ENCODE data around the gene SORCS2. TPM values are rescaled to one million over a fixed set of nuclear protein-coding genes. Genes with fewer than 3 reads are reported as not detected.

The SORCS2 gene
- total RNA-seq, 1 donor from 2014 or later, result 1.2 TPM

DNA sequence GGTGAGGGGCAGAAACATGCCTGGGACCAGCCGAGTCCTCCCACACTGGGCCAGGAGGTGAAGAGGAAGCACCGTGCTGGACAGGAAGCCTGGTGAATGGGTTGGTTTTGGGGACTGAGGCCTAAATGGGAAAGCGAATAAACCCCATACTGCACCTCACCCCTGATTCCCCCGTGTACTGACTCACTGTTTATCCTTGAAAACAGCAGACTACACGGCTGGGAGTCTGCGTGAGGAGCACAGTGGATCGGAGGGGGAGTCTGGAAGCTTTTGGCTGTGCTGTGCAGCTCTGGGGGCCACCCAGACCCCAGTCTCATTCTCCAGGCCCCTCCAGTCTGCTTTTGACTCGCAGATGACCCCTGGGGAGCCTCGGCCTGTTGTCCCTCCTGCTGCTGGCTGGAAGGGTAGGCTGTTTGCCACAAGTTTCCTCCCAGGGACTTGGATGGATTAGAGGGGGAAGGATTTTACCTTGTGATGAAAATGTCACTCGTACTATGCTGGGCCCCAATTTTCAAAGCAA is 152.4 kb downstream of the SORCS2 start:
- DNase-seq, result no peak
- intact Hi-C loops (cut with DNase I), result no loop called here
- ATAC-seq (ENCODE audit: poor library complexity), result no peak

DNA sequence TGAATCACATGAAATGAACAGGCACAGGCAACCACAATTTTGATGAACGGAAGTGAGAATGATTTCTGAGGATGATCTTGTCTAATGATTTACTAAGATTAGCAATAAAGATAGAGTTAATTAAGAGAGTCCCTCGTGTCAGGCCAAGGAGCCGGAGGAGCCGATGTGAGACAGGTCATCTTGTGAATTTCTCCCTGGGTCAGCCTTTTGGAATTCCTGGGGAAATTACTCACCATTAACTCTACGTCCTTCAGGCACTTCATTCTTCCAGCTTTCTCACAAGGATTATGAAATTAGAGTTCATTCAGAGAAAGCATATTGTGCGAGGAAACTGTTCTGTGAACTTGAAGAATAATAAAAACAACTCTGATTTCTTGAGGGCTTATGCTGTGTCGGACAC is 155.6 kb downstream of the SORCS2 start:
- intact Hi-C loops (cut with DNase I), result no loop called here
- DNase-seq, result no peak
- no peak for ATAC-seq (ENCODE audit: poor library complexity)

DNA sequence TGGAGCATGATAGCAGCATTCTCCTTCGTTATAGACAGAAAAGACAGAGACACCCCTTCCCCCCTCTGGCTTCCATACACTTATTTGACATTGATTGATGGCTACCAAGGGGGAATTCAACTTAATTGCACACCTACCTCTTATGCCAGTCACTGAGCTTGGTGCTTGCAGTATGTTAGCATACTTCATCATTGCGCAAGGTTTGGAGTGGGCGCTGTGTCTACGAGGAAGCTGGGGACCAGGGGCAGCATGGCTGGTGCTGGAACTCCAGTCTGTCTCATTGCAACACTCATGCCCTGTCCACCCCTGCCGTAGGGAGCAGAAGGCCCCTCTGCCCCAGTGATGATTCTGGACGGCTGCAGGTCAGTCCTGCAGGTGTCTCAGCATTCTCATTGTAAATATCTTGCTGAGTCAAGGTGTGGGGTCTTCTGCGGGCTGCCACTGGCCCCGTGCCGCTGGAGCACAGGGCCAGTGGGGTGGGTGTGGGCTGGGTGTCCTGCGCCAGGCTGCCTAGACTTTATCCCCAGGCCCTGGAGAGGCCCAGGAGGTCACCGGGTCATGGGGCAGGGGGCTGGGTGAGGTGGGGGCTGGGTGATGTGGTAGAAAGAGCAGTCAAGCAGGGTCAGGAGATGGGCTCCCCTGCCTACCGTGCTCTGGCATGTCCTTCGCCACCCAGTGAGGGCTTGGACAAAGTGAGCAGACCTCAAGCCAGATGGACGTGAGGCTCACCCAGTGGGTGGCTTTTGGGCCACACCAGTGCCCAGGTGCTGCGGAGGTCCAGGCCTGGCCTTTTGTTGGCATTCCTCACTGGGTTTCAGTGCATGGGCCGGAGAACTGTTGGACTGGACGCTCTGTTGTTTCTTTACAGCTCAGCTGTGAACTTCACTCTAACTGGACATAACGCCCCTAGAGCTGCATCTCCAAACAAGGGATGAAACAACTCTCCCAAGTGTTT is 156.9 kb downstream of the SORCS2 start:
- intact Hi-C loops (cut with DNase I), result no loop called here
- no peak for DNase-seq
- no peak for ATAC-seq (ENCODE audit: poor library complexity)

DNA sequence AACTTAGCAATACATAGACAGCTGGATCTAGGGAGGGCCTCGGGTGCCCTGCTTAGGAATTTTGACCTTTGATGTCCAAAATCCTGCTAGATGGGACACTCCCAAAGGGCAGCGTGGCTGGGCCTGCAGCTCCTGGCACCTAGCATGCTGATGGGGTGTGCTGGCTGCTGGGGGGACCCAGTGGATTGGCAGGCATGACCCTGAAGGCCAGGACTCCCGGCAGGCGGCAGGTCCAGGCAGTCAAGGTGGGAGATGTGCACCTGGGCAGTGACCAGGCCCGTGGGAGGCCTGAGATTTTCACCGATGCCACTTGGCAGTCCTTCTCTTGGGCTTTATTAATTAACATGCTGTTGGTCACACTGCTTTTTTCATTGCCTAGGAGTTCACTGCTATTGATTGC is 158.1 kb downstream of the SORCS2 start:
- intact Hi-C loops (cut with DNase I), result no loop called here
- peak; percentile 15 for DNase-seq

DNA sequence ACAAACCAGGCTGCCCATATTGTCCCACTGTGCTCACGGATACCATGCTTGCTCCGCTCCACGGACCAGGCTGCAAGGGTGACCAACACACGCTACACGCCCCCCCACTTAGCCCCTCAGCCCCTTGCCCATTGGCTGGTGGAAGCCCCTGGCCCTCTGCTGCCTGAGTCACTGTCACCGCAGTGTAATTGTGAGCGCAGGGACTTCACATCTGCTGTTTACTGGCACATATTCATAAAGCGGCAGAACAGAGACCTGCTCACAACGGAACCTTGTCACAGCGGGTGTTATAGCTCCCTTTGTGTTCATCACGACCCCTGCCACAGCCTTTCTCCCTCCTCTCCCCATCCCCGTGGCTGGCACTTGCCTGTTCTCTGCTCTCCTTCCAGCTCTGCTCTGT is 158.7 kb downstream of the SORCS2 start:
- no peak for DNase-seq
- intact Hi-C loops (cut with DNase I), result no loop called here
- no peak for ATAC-seq (ENCODE audit: poor library complexity)

More for the DNA sequence above, 158.1 kb downstream of the SORCS2 start:
- ATAC-seq (ENCODE audit: poor library complexity), result no peak

DNA sequence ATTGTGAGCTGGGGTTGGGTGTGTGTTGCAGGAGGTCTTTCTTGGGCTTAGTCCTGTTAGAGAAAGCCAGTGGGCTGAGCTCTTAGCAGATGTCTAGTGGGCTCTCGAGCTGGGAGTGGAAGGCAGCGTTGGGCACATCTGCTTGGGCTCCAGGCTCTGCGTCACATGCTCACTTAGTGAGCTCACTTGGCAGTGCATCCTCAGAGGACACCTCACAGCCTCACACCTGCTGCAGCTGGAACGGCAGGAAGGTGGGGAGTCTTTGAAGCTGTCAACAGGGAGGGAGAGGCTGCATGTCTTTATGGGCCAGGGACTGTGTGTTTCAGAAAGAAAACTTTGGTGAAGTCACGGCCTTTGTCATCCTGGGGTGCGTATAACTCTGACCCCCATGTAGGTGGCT is 160.1 kb downstream of the SORCS2 start:
- intact Hi-C loops (cut with DNase I), result no loop called here
- DNase-seq, result no peak

DNA sequence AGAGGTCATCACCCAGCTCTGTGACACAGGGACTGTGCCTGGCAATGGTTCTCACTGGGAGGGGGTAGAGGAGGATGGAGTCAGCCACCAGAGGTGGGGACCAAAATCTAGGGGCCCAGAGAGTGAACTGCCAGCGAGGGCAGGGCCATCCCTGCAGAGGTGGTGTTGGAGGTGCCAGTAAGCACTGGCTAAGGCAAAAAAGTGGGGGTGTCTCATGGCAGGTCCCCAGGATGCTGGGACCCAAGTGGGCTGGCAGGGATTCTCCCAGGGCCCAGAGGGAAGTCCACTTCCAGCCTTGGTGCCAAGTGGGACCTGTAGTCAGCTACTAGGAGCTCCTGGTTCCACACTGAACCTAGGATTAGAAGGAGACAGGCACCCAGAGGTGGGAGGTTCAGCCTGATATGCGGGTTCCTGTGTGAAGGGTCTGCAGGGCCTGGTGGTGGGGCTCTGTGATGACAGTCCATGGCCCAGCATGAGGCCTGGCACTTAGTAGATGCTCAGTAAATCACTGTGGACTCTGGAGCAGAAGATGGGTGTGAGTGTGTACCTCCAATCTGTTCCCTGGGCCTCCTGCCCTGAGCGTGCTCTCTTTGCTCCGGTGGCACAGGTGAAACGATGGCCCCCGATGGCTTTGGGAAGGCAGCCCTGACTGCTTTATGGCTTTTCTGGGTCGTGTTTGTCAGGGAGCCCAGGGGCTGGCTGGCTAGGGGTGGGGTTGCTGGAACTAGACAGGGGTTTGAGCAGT is 160.9 kb downstream of the SORCS2 start:
- intact Hi-C loops (cut with DNase I), result no loop called here
- ATAC-seq (ENCODE audit: poor library complexity), result no peak
- DNase-seq, result no peak

More for the DNA sequence above, 160.1 kb downstream of the SORCS2 start:
- ATAC-seq (ENCODE audit: poor library complexity), result no peak

DNA sequence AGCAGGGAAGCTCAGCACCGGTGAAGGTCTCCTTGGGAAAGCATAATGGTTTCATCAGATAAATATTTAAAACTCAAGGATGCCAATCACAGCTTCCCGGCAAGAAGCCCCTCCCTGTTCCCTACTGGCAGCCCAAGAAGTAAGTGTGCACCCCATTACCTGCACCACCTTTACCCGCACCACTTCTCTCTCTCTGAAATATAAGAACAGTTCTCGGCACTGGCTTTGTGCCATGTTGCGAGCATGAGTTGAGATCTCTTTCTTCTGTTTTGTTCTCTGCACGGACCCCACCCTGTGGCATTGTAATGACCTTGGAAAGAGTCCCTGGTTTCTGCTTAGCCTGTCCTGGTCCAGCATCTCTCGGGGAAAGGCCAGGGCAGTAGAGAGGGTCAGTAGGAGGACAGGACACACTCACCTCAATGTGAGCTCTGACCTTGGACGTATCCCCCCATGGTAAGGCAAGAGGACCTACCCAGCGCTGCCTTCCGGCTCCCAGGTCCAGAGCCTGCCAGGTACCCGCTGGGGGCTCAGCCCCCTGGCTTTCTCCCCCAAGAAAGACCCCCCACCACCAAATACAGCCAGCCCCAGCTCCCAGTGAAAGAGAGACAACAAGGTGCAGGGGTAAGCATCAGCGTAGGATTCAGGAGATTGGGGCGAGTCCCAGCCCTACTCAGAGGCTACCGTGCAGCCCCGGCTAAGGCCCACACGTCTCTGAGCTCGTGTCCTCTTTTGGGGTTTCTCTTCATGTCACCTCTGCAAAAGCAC is 161.7 kb downstream of the SORCS2 start:
- DNase-seq, result no peak
- no peak for ATAC-seq (ENCODE audit: poor library complexity)
- intact Hi-C loops (cut with DNase I), result no loop called here

DNA sequence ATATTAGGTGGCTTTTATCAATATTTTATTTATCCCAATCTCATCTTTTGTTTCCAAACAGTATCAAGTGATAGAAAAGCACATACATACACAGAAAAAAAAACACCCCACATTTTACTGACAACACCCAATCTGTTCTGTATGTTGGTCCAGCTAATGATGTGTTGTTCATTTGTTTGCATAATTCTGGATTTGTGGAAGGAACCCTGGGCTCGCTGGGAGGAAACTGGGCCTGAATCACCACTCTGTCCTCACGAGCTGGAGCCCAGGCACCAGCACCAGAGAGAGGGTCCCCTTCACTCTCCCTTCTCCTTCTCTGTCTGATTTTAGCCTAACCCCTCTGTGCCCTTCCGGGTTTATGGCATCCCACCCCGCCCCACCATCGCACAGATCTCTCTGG is 162.6 kb downstream of the SORCS2 start:
- ATAC-seq (ENCODE audit: poor library complexity) (no peak), DNase-seq (no peak)
- intact Hi-C loops (cut with DNase I), result no loop called here

DNA sequence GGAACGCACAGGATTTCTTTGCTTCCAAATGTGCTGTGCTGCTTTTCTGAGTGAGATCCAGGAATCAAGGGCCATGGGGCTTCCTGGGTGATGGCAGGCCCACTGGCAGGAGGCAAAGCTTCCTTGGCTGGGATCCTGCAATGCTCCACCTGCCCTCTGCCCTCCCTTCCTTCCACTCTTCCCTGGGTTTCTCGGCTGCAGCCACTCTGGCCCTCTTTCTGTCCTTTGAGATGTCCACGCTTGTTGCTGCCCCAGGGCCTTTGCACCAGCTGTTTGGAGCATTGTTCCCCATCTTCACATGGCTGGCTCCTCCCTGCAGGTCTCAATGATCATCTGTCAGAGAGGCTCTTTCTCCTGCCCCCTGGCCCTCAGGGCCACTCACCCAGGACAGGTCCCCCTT is 163.5 kb downstream of the SORCS2 start:
- no peak for DNase-seq
- ATAC-seq (ENCODE audit: poor library complexity), result no peak

DNA sequence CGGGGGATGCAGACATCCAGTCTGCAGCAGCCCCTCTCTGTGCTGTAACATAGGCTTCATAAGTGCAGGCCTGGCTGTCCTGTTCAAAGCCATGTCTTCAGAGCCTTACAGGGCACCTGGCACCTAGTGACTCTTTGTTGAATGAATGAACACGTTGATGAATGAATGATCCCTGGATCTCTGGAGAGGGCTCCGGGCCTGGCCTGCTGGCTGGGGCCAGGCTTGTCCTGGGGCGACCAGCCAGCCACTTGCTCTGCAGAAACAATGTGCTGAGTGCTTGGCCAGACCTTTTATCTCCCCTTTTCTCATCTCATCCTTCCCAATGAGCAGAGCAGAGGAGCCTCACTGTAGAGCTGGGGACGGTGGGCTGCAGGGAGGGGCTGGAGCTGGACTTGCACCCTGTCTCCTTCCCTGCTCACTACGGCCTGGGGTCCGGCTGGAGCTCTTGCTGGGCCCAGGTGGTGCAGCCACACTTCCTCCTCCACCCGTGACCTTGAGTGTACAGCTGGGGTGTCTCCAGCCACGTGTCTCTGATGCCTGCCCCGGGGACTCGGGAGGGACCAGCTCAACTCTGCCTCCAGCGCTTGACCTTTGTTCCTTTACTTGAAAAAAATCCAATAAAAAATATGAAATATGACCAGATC is 164.5 kb downstream of the SORCS2 start:
- intact Hi-C loops (cut with DNase I), result no loop called here
- no peak for DNase-seq
- no peak for ATAC-seq (ENCODE audit: poor library complexity)

More for the DNA sequence above, 163.5 kb downstream of the SORCS2 start:
- intact Hi-C loops (cut with DNase I), result no loop called here

DNA sequence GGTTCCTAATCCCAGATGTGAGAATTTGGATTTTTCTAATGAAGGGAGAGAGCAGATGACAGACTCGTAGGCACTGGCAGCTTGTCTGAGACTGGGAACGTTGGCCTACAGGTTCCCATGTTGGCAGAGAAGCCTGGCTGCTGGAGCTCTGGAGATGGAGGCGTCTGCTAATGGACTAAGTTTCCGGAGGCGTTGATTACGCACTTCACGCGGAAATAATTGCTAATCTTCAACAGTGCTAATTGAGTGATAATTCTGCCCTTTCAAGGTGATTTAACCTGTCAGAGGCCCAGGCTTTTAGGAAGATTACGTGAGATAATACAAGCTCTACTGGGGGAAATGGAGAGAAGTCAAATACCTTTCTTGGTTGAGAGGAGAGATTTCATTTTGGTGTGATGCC is 165.0 kb downstream of the SORCS2 start:
- DNase-seq (no peak), ATAC-seq (ENCODE audit: poor library complexity) (peak; percentile 54)
- intact Hi-C loops (cut with DNase I), result no loop called here

DNA sequence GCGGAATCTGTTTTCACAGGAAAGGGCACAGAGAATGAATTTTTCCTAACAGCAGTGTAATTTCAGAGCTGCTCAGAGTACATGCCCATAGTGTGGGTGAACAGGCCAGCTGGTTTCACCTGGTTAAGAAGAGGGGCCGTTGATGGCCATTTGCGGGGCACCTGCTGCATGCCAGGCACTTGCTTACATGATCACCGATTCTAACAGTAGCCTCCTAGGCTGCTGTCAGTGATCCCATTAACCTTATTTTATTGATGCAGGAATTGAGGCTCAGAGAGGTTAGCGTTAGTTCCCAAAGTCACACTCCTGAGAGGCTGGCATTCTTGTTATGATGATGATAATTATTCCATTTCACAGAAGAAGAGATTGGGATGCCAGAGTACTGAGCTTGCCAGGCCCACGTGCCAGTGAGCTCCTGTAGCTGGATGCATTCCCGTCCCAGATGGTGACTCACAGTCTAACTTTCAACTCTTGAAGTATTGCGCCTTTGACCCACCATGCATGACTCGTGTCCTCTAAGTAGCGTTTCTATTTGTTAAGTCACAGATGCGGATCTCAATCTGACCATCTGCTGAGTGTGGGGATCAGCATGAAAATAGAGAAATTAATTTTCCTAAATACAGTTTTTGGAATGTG is 165.9 kb downstream of the SORCS2 start:
- intact Hi-C loops (cut with DNase I), result no loop called here
- DNase-seq, result peak; percentile 63

DNA sequence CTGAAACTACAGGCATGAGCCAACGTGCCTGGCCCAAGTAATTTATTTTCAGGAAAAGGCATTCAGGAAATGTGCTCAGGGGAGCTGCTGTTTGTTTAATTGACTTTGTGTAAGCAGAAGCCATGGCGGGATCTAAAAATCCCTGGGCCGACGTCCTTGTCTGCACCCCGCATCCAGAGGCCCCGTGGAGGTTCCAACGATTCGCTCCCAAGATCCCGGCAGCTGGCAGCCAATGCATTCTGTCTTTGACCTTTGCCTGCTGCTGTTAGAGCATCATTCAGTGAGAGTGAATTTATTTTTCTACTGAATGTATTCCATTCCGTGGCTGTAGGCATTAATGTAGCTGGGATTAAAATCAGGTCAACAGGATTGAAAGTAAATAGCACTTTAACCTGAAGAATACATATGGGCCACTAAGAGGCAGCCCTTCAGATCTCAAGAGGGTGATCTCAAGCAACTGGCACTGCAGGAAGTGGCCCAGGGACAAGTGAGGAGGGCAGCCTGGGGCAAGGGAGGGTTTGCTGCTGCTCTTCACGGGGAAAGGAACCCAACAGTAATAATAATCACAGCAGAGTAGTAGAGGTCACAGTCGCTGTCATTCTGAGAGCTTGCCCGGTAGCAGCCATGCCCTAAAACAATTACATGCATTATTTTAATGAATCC is 167.2 kb downstream of the SORCS2 start:
- no peak for ATAC-seq (ENCODE audit: poor library complexity)

More for the DNA sequence above, 165.9 kb downstream of the SORCS2 start:
- ATAC-seq (ENCODE audit: poor library complexity), result peak; percentile 86

DNA sequence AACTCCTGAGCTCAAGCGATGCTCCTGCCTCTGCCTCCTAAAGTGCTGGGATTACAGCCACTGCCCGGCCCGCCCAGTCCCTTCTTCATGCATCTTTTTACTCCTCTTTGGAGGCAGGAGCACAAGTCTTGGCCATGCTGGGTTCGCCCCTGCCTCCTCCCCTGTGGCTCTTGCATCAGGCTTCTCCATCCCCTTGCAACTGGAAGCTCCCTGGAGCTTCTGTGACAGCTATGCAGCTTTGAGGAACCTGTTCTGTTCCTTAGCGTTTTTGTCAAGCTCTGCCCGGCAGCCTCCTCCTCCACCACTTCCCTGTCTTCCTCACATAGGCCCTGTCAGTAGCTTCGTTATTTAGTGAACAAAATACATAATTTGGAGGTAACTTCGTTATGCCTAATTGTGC is 168.5 kb downstream of the SORCS2 start:
- ATAC-seq (ENCODE audit: poor library complexity) (no peak), DNase-seq (no peak)
- intact Hi-C loops (cut with DNase I), result no loop called here

More for the DNA sequence above, 167.2 kb downstream of the SORCS2 start:
- DNase-seq, result no peak
- intact Hi-C loops (cut with DNase I), result no loop called here

DNA sequence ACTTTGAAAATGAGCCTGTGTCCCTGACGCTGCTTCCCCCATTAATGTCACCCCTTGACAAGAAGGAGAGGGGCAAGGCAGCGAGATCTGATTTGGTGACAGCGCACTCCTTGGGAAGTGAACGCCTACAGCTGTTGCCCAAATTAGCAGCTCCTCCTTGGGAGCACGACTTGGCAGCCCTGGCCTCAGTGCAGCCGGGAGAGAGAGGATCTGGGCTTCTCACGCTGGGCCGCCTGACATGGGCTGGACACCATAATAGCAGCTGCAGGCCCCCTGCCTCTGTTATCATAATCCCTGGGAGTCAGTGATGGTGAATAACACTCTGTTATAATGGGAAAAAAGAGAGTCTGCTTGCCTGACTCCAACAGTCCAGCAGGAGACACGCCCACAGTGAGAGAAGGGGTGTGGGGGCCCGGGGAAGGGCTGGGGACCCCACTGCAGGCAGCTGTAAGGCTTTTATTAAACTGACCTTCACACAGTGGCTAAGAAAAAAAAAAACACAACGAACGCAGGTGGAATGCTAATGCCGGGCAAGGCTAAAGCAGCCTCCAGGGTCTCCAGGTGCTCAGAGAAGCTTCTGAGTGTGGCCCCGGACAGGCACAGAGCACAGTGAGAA is 169.1 kb downstream of the SORCS2 start:
- ATAC-seq (ENCODE audit: poor library complexity) (peak; percentile 17), DNase-seq (peak; percentile 61)
- intact Hi-C loops (cut with DNase I), result no loop called here

DNA sequence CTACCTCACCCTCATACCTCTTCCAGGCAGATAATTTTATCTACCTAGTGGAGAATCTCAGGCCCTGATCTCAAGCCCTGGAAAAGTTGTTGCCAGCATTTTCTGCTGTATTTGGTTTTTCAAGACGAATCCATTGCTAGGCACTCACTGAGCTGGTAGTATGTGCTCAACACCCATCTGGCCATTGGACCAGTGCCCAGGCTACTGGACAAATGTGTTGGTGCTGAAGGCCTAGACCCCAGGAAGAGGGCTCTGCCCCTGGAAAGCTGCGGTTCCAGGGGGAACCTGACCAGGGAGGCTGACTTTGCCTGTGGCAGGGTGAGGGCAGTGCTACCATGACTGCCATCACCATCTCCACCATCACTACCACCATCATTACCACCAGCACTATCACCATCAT is 170.0 kb downstream of the SORCS2 start:
- ATAC-seq (ENCODE audit: poor library complexity) (no peak), DNase-seq (no peak)
- intact Hi-C loops (cut with DNase I), result no loop called here

Data from Right ventricle myocardium superior (tissue), 1 donor.